Inflammatory macrophage treated with lipopolysaccharide for 4 hours (primary cell): Measurements from ENCODE around the gene CXCL14.

Experiments used
- DNase-seq: peaks from one replicate; pipeline ENCODE4 v3.0.0-alpha.2; 2020

Gene CXCL14

DNA sequence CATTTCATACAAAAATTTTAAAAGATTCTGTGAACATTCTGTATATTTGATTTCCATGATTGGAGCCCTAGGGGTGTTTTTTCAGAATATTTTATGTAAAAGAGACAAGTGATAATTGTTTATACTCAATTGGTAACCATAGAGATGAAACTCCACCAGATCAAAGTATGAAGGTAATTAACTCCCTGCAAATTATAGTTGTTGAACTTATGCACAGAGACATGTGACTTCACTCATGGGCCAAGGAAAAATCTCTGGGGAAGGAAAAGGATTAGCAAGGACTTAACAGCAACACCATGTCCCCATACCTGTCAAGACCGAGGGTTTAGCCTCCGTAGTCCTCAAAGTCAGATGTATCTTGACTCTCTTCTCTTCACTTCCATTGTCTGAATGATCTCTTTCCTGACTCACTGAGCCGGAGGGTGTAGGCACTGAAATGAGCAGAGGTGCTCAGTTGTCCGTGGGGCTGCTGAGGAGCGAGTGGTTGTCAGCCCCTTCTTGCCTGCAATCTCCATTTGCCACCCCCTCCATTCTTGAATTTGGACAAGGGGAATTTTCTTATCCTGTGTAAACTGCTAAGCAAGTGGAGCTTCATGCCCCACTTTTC is 17.5 kb upstream of the CXCL14 start:
- no peak for DNase-seq

DNA sequence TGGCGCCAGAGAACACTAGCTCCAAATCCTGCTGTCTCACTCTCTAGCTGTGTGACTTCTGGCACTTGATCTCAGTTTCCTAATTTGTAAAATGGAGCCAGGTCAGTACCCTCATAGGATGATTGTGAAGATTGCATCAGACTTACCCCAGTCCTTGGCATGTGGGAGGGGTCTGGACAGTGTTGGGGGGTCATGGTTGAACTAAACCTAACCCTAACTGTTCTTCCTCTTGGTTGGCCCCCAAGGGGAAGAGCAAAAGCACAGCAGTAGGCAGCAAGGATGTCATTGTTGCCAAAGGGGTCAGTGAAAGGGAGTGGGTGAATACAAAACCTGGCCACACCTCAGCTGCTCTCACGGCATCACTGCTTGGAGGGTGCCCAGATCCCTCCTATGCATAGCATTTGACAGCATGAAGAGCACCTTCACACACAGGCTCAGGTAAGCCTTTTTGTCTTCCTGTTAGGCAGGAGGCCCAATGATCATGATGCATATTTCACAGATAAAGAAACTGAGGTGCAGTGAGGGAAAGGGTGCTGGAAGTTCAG is 15.7 kb upstream of the CXCL14 start:
- no peak for DNase-seq

DNA sequence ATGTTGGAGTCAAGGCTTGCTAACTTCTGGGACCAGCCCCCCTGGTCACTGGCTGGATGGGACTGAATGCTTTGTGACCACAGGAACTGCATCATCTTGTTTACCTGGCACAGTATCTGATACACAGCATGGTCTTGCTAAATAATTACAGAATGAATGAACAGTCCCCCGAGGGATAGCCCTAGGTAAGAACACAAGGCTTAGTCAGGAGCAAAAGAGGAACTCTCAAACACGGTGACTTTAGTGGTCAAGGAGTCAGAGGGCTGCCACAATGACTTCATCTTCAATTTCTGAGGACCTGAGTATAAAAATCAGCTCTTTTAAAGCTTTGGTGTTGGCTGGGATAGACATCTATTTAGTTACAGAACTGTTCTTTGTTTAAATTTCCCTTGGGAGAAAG is 15.1 kb upstream of the CXCL14 start:
- DNase-seq = no peak

DNA sequence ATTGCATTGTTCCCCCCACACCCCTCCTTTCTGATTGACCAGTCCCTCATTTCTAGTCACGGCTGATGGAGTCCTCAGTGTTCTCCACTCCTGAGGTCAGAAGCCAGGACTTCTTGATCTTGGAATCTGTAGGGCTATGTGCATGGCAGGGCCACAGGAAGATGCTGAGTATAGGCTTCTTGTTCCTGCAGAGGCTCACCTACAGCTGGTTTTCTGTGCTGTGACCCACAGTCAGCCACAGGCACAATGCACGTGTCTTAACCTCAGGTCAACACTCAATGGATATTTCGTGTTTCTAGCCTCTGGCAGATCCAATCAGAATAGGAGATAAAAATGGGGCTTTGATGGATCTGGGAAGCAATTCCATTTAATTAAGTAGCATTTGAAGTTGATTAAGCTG is 14.3 kb upstream of the CXCL14 start:
- DNase-seq = no peak

DNA sequence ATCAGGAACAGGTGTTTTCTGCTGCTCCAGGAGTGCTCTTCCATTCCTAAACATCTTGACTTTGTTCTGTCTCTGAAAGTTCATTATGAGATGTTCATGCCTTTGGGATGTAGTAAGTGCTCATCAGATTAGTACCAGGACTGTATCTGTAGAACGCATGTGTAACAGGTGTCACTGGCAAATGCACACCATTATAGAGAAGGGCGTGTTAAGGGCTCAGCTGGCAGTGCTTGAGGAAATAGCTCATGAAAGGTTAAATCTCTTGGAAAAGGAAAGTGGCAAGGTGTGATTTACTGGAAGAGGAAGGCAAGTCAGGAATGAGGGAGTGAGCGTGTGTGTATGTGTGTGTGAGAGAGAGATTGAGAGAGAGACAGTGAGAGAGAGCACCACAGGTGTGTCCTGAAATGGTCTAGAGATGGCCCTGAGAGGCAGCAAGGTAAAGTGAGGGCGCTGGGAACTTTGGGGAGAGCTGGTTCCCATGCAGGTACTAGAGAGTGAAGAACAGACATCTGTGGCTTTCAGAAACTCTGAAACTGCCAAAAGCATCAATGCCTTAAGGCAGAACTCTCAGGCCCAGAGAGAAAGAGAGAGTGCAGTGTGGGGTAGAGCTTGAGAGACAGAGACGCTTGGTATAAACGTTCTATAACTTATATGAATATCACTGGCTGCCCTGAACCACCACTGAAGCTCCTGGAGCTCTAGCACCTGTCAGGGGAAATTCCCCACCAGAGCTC is 13.7 kb upstream of the CXCL14 start:
- no peak for DNase-seq

DNA sequence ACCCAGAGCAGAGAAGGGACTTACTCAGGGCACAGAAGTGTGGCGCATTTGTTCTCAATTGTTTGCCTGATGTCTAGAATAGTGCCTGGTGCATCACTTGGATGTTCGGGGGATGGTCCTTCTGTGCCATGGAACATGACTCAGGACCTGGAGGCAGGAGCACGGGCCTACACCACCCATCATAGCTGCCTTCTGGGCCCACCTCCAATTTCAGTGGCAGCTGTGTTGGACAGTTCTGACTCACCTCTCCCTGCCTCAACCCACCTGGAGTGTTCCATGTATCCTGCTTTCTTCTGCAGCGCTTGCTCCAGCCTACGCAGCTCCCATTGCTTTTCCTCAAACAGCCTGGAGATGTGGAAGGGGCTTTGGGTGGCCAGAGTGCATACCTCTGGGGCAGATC is 12.5 kb upstream of the CXCL14 start:
- DNase-seq = no peak

DNA sequence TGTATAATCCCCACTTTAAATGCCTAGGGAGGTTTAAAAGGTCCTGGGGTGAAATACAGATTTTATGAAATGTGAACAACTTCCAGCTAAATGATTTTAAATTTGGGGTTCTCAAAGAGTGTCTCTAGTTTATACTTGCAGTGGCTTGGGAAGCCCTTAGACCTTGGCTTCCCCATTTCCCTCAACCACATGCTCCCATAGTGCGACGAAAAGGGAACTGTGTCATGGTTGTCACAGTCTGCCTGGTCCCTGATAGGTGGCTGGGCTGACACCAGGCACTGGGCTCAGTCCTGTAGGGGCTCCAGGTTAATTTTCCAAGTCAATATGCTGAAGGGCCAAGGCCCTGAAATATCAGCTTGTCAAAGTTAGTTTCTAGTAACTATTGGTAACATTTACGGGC is 10.4 kb upstream of the CXCL14 start:
- peak; percentile 17 for DNase-seq

DNA sequence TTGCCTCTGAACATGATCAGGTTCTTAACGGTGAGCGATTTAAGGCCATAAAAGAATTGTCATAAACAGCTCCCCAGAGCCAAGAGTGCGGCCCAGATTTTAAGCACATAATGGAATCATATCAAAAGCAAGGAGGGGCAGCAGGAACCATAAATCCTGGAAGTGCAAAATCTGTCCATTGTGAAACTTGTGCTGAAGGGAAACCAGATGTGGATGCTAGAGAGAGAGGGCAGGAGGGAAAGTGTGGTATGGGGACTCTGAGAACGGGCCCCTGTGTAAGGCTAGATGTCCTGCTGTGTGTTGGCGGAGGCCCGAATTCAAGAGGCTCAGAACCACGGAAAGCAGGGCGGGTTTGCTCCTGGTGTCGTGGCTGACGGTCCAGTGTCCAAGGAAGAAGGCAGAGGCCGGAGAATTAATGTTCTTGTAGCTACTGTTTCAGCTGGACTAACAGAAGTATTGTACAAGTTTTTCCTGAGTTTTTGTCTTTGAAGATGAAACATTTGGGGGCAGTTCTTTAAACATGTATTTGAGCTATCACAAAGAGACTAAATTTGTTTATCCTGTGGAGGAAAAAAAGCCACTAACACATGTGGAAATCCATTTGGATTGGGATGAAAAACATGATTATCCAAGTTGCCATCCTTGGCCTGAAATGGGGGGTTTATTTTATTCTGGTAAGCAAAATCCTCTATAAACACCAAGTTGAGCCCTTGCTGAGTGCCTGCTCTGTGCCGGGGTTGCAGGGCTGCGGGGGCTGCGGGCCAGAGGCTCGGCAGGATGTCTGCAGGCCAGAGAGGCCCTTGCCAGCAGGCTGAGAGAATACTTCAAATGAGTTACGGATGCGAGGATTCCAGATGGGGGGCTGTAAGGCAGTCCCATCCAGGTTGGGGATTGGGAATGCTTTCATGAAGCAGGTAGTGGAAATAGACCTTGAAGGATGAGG is 9.2 kb upstream of the CXCL14 start:
- DNase-seq = no peak

DNA sequence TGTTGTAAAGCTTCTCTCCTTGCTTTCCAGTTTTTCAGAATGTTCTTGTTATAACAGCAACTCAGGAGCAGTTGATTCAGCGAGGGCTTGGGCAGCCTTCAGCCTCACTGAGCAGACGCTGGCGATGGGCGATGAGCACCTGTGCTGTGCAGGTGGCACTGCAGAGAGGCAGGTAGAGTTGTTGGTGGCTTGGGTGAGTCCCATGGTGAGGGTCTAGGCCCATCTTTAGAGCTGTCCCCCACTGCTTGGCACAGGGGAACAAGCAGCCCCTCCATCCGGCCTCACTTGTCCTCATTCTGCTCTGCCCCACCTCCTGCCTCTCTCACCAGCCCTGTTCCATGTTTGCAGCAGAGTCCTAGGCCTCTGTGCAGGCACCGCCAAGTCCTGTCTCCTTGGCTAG is 6.1 kb upstream of the CXCL14 start:
- no peak for DNase-seq

DNA sequence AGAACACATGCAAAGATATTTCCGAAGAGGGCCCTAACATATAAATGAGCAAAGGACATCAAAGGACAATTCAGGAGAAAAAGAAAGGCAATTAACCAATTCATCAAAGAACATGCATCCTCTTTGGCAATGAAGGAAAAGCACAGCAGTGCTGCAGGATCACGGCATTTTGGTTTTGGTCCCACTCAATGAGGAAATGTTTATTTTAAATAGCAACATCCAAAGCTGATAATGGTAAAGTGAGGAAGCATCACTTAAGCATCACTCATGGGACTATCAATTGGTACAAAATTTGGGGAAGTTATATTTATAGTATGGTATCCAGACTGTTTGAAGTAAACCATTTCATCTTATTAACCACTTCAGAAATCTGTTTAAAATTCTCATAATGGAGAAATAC is 5.5 kb upstream of the CXCL14 start:
- DNase-seq = no peak

DNA sequence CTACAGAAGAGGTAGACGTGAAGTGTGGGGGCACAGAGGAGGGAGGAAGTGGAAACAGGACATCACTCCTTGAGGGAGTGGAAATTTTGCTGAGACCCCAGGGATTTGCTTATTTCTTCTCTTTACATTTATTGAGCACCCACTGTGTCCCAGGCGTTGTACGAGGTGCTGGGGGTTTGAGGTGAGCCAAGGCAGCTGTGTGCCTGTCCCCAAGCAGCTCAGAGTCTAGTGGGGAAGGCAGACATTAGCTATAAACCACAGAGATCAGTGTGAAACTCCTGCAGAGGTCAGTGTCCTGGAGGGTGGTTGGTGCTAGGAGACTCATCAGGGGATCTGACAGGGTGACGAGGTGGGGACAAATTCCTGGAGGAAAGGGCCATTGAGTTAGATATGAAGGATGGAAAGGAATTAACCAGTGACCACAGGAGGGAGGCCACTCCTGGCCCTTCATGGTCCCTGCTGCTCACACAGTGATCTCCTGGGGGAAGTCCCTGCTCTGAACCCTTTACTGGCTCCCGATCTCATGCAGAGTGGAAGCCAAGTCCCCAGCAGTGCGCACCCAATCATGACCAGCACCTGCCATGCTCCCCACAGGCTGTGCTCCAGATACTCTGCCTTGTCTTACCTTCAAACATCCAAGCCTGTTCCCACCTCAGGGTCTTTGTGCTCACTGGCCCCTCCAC is 3.4 kb upstream of the CXCL14 start:
- no peak for DNase-seq

DNA sequence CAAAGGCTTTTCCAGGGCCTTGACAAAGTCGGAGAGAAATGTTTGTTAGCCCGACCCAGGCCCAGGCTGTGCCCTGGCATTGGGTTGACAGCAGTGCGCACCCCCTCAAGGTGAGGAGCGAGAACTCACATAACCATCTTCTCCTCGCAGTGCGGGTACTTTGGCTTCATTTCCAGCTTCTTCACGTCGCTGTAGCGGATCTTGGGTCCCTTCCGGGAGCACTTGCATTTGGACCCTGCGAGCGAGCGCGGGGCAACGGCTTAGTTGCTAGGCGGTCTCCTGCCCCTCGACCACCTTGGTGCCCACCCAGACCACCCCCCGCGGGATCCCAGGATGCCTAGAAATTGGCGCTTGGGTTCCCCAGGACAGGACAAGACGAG is 496 bp downstream of the CXCL14 start:
- DNase-seq = no peak

DNA sequence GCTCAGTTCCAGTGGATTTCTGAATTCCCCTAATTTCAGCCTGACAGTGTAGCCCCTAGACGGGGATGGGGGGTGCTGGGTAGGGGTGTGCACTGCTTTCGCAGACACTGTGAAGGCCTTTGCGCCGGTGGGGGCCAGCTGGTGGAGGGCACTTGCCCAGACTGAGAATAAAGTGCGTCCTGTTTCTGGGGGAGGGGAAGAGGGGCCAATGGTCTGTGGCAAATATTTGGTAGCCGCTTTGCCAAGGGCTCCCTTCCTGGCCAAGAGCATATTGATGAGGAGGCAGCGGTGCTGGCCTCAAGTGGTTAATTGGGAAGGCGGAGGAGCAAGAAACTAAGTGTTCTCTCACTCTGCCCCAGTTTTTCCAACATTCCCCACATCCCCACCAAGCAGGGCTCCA is 1.4 kb downstream of the CXCL14 start:
- no peak for DNase-seq

DNA sequence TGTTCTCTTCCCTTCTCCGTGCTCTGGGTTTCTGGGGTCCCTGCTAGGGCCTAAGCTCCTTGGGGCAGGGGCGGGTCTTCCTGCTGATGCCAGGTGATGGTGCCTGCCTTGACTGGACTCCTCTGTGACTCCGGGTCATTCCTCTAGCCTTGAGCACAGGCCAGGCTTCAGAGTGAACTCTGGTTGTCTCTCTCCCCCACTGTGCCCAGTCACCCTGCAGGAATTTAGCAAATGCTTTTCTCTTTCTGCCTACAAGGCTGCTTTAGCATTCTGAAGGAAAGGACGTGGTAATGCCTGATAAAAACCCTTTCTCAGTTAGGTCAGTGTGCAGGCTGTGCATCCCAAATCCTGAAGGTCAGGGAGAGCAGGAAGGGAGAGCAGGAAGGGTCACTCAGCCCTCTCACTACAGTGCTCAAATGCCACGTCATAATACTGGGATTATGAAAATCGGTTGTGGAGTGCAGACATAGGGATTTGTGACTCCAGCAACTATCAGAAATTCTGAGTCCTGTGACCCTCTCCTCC is 2.7 kb downstream of the CXCL14 start:
- no peak for DNase-seq

DNA sequence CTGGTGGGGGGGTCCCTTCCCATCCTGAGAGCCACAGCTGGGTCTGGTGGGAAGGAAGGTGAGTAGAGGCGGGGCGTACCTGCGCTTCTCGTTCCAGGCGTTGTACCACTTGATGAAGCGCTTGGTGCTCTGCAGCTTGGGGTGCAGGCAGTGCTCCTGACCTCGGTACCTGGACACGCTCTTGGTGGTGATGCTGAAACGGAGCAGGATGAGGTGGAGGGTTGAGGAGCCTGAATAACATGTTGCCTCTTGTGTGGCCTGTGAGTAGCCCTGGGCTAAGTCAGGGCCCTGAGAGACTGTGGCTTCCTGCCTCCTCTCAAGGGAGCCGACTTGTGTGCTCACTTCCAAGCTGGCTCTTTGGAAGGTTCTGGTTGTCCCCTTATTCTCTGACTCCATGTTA is 4.3 kb downstream of the CXCL14 start:
- no peak for DNase-seq

DNA sequence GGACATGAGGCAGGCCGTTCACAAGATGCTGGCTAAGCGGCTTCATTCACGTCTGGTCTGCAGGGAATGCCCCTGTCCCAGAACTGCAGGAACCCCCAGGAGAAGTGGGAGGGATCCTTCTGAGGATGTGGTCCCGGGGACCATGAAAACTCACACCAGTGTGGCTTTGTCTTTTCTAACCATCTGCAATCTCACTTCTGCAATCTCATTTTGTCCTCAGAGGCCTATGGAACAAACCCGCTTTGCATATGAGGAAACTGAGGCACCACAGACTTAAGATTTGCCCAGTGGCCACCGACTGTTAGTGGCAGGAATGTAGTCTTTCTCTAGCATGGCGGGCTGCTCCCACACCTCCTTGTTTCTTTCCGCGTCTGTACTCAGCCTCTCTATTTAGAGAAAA is 6.9 kb downstream of the CXCL14 start:
- DNase-seq = no peak

DNA sequence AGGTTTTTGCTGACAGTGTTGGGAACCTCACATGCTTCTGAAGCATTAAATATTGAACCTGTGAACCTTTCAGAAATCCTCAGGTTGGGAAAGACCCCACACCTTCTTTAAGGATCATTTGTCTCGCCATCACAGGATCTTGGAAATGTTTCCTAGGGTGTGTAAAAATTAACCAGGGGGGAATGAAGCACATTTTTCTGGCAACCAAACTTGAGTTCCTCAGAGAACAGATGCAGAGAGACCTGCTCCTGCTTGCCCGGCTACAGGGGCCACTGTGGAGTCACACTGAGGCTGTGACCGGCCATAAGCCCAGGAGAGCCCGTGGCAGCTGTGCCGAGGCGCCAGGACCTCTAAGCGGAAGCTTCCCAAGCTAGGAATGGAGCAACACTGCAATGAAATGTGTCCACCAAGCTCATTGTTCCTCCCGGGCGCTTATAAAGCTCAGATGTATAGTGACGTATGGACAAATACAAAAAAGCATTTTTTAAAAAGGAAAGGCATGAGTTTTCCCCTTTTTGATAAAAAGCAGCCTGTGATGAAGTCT is 7.7 kb downstream of the CXCL14 start:
- DNase-seq = no peak

DNA sequence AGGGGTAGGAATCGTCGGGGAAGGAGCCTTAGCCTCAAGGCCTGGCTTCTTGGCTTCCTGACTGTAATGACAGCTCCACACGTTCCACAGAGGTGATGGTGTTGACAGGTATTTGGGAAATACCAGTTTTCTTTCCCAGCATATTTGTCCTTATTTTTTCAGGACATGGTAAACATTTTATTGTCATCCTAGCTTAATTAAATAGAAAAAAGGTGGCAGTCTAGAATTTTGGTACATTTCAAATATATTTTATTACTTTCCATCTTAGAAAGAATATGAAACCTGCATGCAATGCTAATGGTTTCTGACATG is 8.4 kb downstream of the CXCL14 start:
- DNase-seq = no peak

DNA sequence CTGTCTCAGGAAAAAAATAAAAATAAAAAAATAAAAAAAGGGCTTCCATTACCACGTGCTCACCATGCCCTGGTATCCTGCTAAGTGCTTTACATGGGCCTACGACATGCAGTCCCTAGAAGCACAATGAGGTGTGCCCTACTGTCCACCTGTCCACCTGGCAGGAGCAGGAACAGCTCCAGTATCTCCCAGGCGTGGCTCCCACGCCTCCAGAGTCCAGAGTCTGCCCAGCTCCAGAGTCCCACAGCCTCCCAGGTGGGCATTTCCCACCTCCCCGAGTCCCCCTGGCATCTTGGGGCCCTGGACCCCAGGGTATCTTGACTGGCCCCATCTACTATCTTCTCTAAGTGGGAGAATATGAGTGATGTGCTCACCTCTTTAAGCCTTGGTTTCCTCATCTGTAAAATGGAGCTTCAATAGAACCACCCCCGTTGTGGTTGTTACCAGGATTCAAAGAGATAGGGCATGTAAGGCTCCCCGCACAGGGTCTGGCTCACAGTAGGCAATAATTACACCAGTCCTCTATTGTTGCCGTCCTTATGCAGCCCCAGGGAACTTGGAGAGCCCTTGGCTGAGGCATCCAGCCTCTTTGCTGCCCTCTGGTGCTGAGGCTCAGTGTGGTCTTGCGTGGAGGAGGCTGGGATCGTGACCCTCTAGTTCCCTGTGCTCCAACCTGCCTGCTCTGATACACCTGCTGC is 8.9 kb downstream of the CXCL14 start:
- DNase-seq = peak; percentile 47

DNA sequence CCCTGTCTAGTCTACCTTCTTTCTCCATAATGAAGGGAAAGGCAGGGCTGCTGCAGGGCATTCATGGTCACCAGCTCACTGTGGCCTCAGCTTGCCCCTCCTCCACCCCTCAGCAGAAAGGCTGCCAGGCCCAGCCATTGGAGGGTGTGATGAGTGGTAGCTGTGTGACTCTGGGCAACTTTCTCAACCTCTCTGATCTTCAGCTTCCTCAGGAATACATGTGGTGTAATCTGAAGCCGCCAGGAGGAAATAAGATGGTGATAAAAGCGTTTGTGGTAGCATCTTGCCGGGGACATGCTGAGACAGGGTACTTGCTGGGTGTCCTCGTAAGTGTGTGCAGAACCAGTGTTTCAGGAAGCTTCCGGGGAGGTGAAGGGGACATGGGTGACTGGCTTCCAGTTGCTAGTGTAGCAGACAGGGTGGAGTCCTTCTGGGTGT is 9.8 kb downstream of the CXCL14 start:
- DNase-seq = no peak

DNA sequence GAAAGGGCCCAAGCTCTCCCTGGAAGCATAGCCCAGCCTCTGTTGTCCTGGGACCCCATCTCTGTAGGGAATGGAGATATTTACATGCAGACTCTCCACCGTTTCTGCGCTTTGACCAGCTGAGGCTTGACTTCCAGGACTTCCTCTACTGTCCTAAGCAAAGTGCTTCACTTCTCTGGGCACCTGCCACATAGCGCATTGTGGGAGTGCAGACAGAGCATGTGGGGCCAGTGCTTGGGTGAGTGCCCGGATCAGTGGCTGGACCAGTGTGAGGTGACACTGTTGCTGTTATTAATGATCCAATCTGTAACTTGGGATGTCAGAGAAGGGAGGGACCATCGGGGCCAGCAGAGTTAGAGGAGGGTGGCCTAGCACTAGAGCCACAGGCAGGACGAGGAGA is 10.5 kb downstream of the CXCL14 start:
- DNase-seq = no peak

DNA sequence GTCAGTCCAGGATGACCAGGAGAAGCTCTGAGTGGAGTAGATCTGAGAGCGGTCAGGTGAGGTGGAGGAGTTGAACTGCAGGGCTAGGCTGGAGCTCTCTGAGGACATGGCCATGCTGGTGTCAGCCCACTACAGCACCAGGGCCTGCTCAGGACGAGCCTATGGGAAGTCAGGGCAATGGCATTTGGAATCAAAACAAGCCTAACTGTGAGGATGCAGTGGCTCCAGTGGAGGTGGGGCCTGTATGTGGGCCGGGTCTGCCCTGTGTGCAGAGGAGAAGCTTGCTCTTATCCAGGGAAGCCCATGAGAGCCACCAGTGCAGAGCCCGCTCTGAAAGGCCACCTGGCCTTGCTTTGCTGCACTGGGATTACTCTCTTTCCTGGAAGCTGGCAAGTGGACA is 11.1 kb downstream of the CXCL14 start:
- no peak for DNase-seq
